Stimulated activated memory B cell treated with anti-CD40 and anti-IgM and Interleukin-4, amounts not matched to agents 10 μg/mL and 1 μg/mL and 100 μg/mL, for 72 hours (primary cell): Measurements from ENCODE around the gene ZNF429.
"Not testable (repeated sequence)": the region's sequence is repeated elsewhere in the genome, so short reads cannot be mapped to it uniquely, and the experiment has no call there.

Experiments
- ATAC-seq: fragments of 150-1000 bp; cut with Tn5 transposase; 2 replicates; pipeline ENCODE4 v1.10.0; 2021
- H3K27ac Mint-ChIP-seq: one replicate; pipeline ENCODE4 v1.8.0; 2022; ENCODE audit warnings: mild to moderate bottlenecking, mixed read lengths
- H3K27me3 Mint-ChIP-seq: one replicate; pipeline ENCODE4 v1.8.0; 2022; ENCODE audit warnings: mixed read lengths
- H3K36me3 Mint-ChIP-seq: one replicate; pipeline ENCODE4 v1.8.0; 2022; ENCODE audit warnings: mixed read lengths
- H3K4me1 Mint-ChIP-seq: one replicate; pipeline ENCODE4 v1.8.0; 2022; ENCODE audit warnings: mixed read lengths
- H3K4me3 Mint-ChIP-seq: one replicate; pipeline ENCODE4 v1.8.0; 2022; ENCODE audit warnings: mild to moderate bottlenecking, moderate library complexity, mixed read lengths
- H3K9me3 Mint-ChIP-seq: one replicate; pipeline ENCODE4 v1.8.0; 2022; ENCODE audit warnings: mixed read lengths

The ZNF429 gene

GRCh38 chr19:21593502-21593901 is 88.1 kb downstream of the ZNF429 start:
- H3K4me1 Mint-ChIP-seq, result no peaks in the 10 kb centered on the region
- no peak overlapping the region for H3K27ac Mint-ChIP-seq
- no peaks in the 10 kb centered on the region for H3K36me3 Mint-ChIP-seq
- H3K4me3 Mint-ChIP-seq, result no peak overlapping the region
- H3K9me3 Mint-ChIP-seq, result peaks cover 6% of the 10 kb centered on the region
- ATAC-seq, result no peak
- no peaks in the 10 kb centered on the region for H3K27me3 Mint-ChIP-seq

- Mint-ChIP-seq H3K27ac (no peak overlapping the region), H3K36me3 (no peaks in the 10 kb centered on the region), H3K9me3 (peaks cover 6% of the 10 kb centered on the region), H3K4me1 (no peaks in the 10 kb centered on the region), H3K4me3 (no peak overlapping the region), H3K27me3 (no peaks in the 10 kb centered on the region)
- ATAC-seq, result no peak
Measured at GRCh38 chr19:21593934-21594820, 88.8 kb downstream of the ZNF429 start.

GRCh38 chr19:21595185-21595584 is 89.8 kb downstream of the ZNF429 start:
- Mint-ChIP-seq H3K27ac (no peak overlapping the region), H3K4me1 (no peaks in the 10 kb centered on the region), H3K27me3 (no peaks in the 10 kb centered on the region), H3K9me3 (peaks cover 3% of the 10 kb centered on the region), H3K36me3 (no peaks in the 10 kb centered on the region), H3K4me3 (no peak overlapping the region)
- ATAC-seq, result no peak

GRCh38 chr19:21602082-21602658 is 96.8 kb downstream of the ZNF429 start:
- Mint-ChIP-seq H3K27ac (no peak overlapping the region), H3K4me1 (peaks cover 22% of the 10 kb centered on the region), H3K36me3 (peaks cover 4% of the 10 kb centered on the region), H3K9me3 (peaks cover 3% of the 10 kb centered on the region), H3K27me3 (no peaks in the 10 kb centered on the region), H3K4me3 (no peak overlapping the region)
- no peak for ATAC-seq

- H3K27me3 Mint-ChIP-seq, H3K27ac Mint-ChIP-seq, ATAC-seq, H3K9me3 Mint-ChIP-seq, H3K4me3 Mint-ChIP-seq, H3K36me3 Mint-ChIP-seq: not testable (repeated sequence)
- H3K4me1 Mint-ChIP-seq, result peaks cover 22% of the 10 kb centered on the region
Measured at GRCh38 chr19:21602659-21603430, 97.4 kb downstream of the ZNF429 start.

- Mint-ChIP-seq H3K36me3 (peaks cover 4% of the 10 kb centered on the region), H3K9me3 (peaks cover 3% of the 10 kb centered on the region), H3K4me1 (peaks cover 22% of the 10 kb centered on the region), H3K4me3 (peak overlapping the region; percentile 85), H3K27ac (peak overlapping the region; percentile 92), H3K27me3 (no peaks in the 10 kb centered on the region)
- no peak for ATAC-seq
Measured at GRCh38 chr19:21603431-21604231, 98.2 kb downstream of the ZNF429 start.

GRCh38 chr19:21604351-21604926 is 99.0 kb downstream of the ZNF429 start:
- ATAC-seq, result no peak

More at GRCh38 chr19:21604351-21604926, 99.0 kb downstream of the ZNF429 start:
- peaks cover 22% of the 10 kb centered on the region for H3K4me1 Mint-ChIP-seq
- peak overlapping the region; percentile 92 for H3K27ac Mint-ChIP-seq
- H3K27me3 Mint-ChIP-seq, result no peaks in the 10 kb centered on the region
- H3K9me3 Mint-ChIP-seq, result peaks cover 3% of the 10 kb centered on the region
- H3K4me3 Mint-ChIP-seq, result peak overlapping the region; percentile 85
- H3K36me3 Mint-ChIP-seq, result peaks cover 4% of the 10 kb centered on the region
